Astrocyte (in vitro differentiated cells and primary cell): Measurements from ENCODE around the gene KLF15. TPM values are rescaled to one million over a fixed set of nuclear protein-coding genes. Genes with fewer than 3 reads are reported as not detected.

Source experiments
- DNase-seq: peaks from one replicate; pipeline ENCODE4 v3.0.0-alpha.2; 2010; ENCODE audit warnings: low read depth
- FAIRE-seq: peaks from 2 replicates; lab custom pipeline; 2011; peaks lifted over from hg19 to GRCh38; lab: Jason Lieb, UNC
- H2AFZ ChIP-seq: 2 replicates; pipeline ENCODE4 v1.6.0; 2012; ENCODE audit warnings: low read depth, low read length, inconsistent platforms
- H3K27ac ChIP-seq: 2 replicates; pipeline ENCODE4 v1.5.1; 2011; ENCODE audit warnings: low read depth, low read length, inconsistent platforms
- H3K27me3 ChIP-seq: 2 replicates; pipeline ENCODE4 v1.6.0; 2011; ENCODE audit warnings: low read length, inconsistent platforms; ENCODE audit not compliant: insufficient read depth
- H3K36me3 ChIP-seq: 2 replicates; pipeline ENCODE4 v1.5.1; 2011; ENCODE audit warnings: low read length, inconsistent platforms; ENCODE audit not compliant: insufficient read depth
- H3K4me1 ChIP-seq: 2 replicates; pipeline ENCODE4 v1.5.1; 2011; ENCODE audit warnings: low read length, inconsistent platforms; ENCODE audit not compliant: insufficient read depth
- H3K4me2 ChIP-seq: 2 replicates; pipeline ENCODE4 v1.6.0; 2012; ENCODE audit warnings: low read length, inconsistent platforms
- H3K4me3 ChIP-seq: 2 replicates; pipeline ENCODE4 v1.5.1; 2011; ENCODE audit warnings: low read depth, mild to moderate bottlenecking, low read length, inconsistent platforms; ENCODE audit not compliant: insufficient read depth
- H3K79me2 ChIP-seq: 2 replicates; pipeline ENCODE4 v1.6.0; 2012; ENCODE audit warnings: mild to moderate bottlenecking, low read length, inconsistent platforms; ENCODE audit not compliant: insufficient read depth
- H3K9ac ChIP-seq: 2 replicates; pipeline ENCODE4 v1.6.0; 2012; ENCODE audit warnings: mild to moderate bottlenecking, low read length, inconsistent platforms
- H3K9me3 ChIP-seq: 2 replicates; pipeline ENCODE4 v1.5.1; 2012; ENCODE audit warnings: low read depth, mild to moderate bottlenecking, low read length, inconsistent platforms; ENCODE audit not compliant: insufficient read depth
- H4K20me1 ChIP-seq: 2 replicates; pipeline ENCODE4 v1.6.0; 2012; ENCODE audit warnings: low read length, inconsistent platforms; ENCODE audit not compliant: insufficient read depth
- H3K27ac Mint-ChIP-seq: one replicate; pipeline ENCODE4 v1.8.0; 2021; ENCODE audit warnings: mild to moderate bottlenecking, mixed read lengths; ENCODE audit not compliant: unreplicated experiment
- H3K27me3 Mint-ChIP-seq: one replicate; pipeline ENCODE4 v1.8.0; 2021; ENCODE audit warnings: low read depth, mixed read lengths; ENCODE audit not compliant: unreplicated experiment
- H3K36me3 Mint-ChIP-seq: one replicate; pipeline ENCODE4 v1.8.0; 2021; ENCODE audit warnings: low read depth, mixed read lengths; ENCODE audit not compliant: unreplicated experiment
- H3K4me1 Mint-ChIP-seq: one replicate; pipeline ENCODE4 v1.8.0; 2021; ENCODE audit warnings: low read depth, mixed read lengths; ENCODE audit not compliant: unreplicated experiment
- H3K4me3 Mint-ChIP-seq: one replicate; pipeline ENCODE4 v1.8.0; 2021; ENCODE audit warnings: mild to moderate bottlenecking, moderate library complexity, mixed read lengths; ENCODE audit not compliant: unreplicated experiment
- H3K9me3 Mint-ChIP-seq: one replicate; pipeline ENCODE4 v1.8.0; 2021; ENCODE audit warnings: mild to moderate bottlenecking, mixed read lengths; ENCODE audit not compliant: unreplicated experiment
- CTCF ChIP-seq: IDR thresholded peaks from 2 replicates; pipeline ENCODE4 v1.5.1; 2011; ENCODE audit warnings: low read depth, mild to moderate bottlenecking, inconsistent platforms, low read length, moderate library complexity; ENCODE audit not compliant: insufficient read depth
- EZH2 ChIP-seq: IDR thresholded peaks from 2 replicates; pipeline ENCODE4 v1.6.1; 2012; ENCODE audit warnings: mild to moderate bottlenecking, low read length, inconsistent platforms; ENCODE audit not compliant: insufficient read depth
- total RNA-seq: library from RNA; stranded (reverse); gene quantifications from 2 replicates; pipeline ENCODE4 v1.2.1, GENCODE V29; 2021

The KLF15 gene
- total RNA-seq, 1 donor from 2014 or later: 0.34 TPM

- Mint-ChIP-seq H3K4me3 (no peak overlapping the region), H3K27me3 (peaks cover 51% of the 10 kb centered on the region), H3K27ac (no peak overlapping the region), H3K4me1 (peaks cover 8% of the 10 kb centered on the region), H3K36me3 (no peaks in the 10 kb centered on the region), H3K9me3 (peaks cover under 1% of the 10 kb centered on the region)
- TF ChIP-seq EZH2 (no peak), CTCF (no peak)
- Histone ChIP-seq H3K9ac (no peak overlapping the region), H3K4me1 (no peaks in the 10 kb centered on the region), H3K4me3 (no peak overlapping the region), H3K27ac (no peak overlapping the region), H3K4me2 (no peak overlapping the region), H2AFZ (no peak overlapping the region), H3K27me3 (peaks cover 5% of the 10 kb centered on the region), H3K36me3 (no peaks in the 10 kb centered on the region), H3K9me3 (no peaks in the 10 kb centered on the region), H3K79me2 (no peaks in the 10 kb centered on the region), H4K20me1 (no peaks in the 10 kb centered on the region)
- peak; percentile 57 for DNase-seq
- no peak for FAIRE-seq
Observed at GRCh38 chr3:126373682-126374601, 16.7 kb upstream of the KLF15 start.

DNA sequence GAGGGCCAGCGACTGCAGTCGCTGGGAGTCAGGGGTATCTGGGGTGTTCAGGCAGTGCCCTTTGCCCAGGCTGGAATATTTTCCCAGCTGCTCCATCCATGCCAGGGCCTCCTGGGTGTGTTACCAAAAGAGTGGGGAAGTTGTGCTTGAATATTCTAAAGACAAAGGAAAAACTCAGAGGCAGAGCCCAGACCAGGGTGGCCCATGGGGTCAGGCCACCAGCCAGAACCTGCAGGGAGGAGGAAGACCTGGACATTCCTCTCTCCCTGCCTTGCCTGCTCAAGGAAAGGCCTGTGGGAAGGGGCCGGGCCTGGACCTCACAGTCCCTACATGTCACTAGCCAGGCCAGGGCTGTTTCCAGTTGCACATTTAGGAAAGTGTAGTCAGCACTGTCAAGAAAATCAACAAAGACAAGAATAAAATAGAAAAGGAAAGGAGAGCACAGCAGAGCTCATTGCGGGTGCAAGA, 16.0 kb upstream of the KLF15 start:
- H3K27ac ChIP-seq: no peak overlapping the region
- H2AFZ ChIP-seq: no peak overlapping the region
- no peak overlapping the region for H3K9ac ChIP-seq
- no peak for FAIRE-seq
- H3K4me3 ChIP-seq: no peak overlapping the region
- Mint-ChIP-seq H3K4me1 (peaks cover 8% of the 10 kb centered on the region), H3K27me3 (peaks cover 45% of the 10 kb centered on the region), H3K27ac (no peak overlapping the region), H3K36me3 (no peaks in the 10 kb centered on the region), H3K4me3 (no peak overlapping the region), H3K9me3 (no peaks in the 10 kb centered on the region)
- H3K9me3 ChIP-seq: no peaks in the 10 kb centered on the region
- TF ChIP-seq EZH2 (no peak), CTCF (no peak)
- no peaks in the 10 kb centered on the region for H4K20me1 ChIP-seq
- no peak for DNase-seq
- no peaks in the 10 kb centered on the region for H3K27me3 ChIP-seq
- H3K4me1 ChIP-seq: no peaks in the 10 kb centered on the region
- H3K79me2 ChIP-seq: no peaks in the 10 kb centered on the region
- no peaks in the 10 kb centered on the region for H3K36me3 ChIP-seq
- no peak overlapping the region for H3K4me2 ChIP-seq
